Aorta (tissue), 5 donors: Measurements from ENCODE around the gene AIDA. TPM values are rescaled to one million over a fixed set of nuclear protein-coding genes. Genes with fewer than 3 reads are reported as not detected.
A peak's percentile ranks its signal among the peaks of the same experiment; 100 is the strongest.

ENCODE experiments used
- ATAC-seq: fragments of 200-7000 bp; cut with Tn5 transposase; one replicate; pipeline ENCODE4 v1.9.1; 2022; ENCODE audit warnings: moderate library complexity; ENCODE audit not compliant: low FRiP score
- DNase-seq, 2 donors: peaks; one replicate each; pipeline ENCODE4 v3.0.0-alpha.2; 2020
- H3K27ac ChIP-seq, 2 donors: one replicate each; pipeline ENCODE4 v1.5.1; 2013; ENCODE audit warnings: low read length in 2 of 2, mild to moderate bottlenecking in 2 of 2, moderate library complexity in 2 of 2, control low read depth in 1 of 2, inconsistent platforms in 1 of 2, low read depth in 1 of 2
- H3K27me3 ChIP-seq, 2 donors: one replicate each; pipeline ENCODE4 v1.6.1; 2013; ENCODE audit warnings: control low read depth in 1 of 2, low read length in 1 of 2, mild to moderate bottlenecking in 1 of 2, moderate library complexity in 1 of 2; ENCODE audit not compliant: insufficient read depth in 2 of 2, control insufficient read depth in 1 of 2
- H3K36me3 ChIP-seq, 2 donors: one replicate each; pipeline ENCODE4 v1.6.1; 2013; ENCODE audit warnings: control low read depth in 1 of 2, low read length in 1 of 2, mild to moderate bottlenecking in 1 of 2; ENCODE audit not compliant: insufficient read depth in 2 of 2, control insufficient read depth in 1 of 2
- H3K4me1 ChIP-seq, 2 donors: one replicate each; pipeline ENCODE4 v1.6.1; 2013; ENCODE audit warnings: low read length in 2 of 2, control low read depth in 1 of 2, mild to moderate bottlenecking in 1 of 2, moderate library complexity in 1 of 2; ENCODE audit not compliant: insufficient read depth in 2 of 2, control insufficient read depth in 1 of 2
- H3K4me3 ChIP-seq, 2 donors: one replicate each; pipeline ENCODE4 v1.5.1; 2013; ENCODE audit warnings: low read length in 2 of 2, control low read depth in 1 of 2, mild to moderate bottlenecking in 1 of 2
- H3K9me3 ChIP-seq: one replicate; pipeline ENCODE4 v1.6.1; 2013; ENCODE audit warnings: mild to moderate bottlenecking, low read length; ENCODE audit not compliant: control insufficient read depth
- WGBS, 2 donors: extraction: QIAGEN DNeasy Blood & Tissue Kit; methylation state at CpG; one replicate each; pipeline ENCODE4 v1.1.7; 2013; 5-methylcytosine and 5-hydroxymethylcytosine counted together
- intact Hi-C, 2 donors: fragments of 100-400 bp; cut with DNase I; formaldehyde crosslinking; loops; one replicate each; pipeline versions ENCODE4 v1.14.2 to v1.15.0; 2022
- polyA plus RNA-seq, 2 donors: library from polyadenylated mRNA; stranded (reverse); fragments of 200-250 nt; gene quantifications; one replicate each; pipeline ENCODE4 v1.2.3, GENCODE V29; 2013
- total RNA-seq, 2 donors: library from RNA; stranded (reverse); fragmentation: NEBNext Ultra II Directional; extraction: Animal tissue kit (Norgen Biotek cat#: 25700); gene quantifications; one replicate each; pipeline ENCODE4 v1.2.1, GENCODE V29; 2021
- donor health status: healthy with polysubstance abuse.
- donor health status: Bipolar disorder and iron deficiency.
- donor health status: DM: no; HTN: no; CAD: no.
- donor health status: DM: no; HTN: no; CAD: no.
- donor health status: DM: yes; HTN: yes; CAD: no.

AIDA gene
- total and polyA plus RNA-seq, 4 donors = 73.0 to 137 (median 85.8) TPM

GRCh38 chr1:222643938-222644635 lies 68.2 kb downstream of the AIDA start:
- ATAC-seq (peak; percentile 99), DNase-seq (peak; percentile 99)
- WGBS, 2 donors = 0 to 1% methylated on average over 42 of the region's 42 CpGs
- Histone ChIP-seq H3K4me3 (peak overlapping the region; percentile 85 to 95), H3K36me3 (no peaks in the 10 kb centered on the region), H3K27me3 (no peaks in the 10 kb centered on the region), H3K9me3 (no peaks in the 10 kb centered on the region), H3K27ac (peak overlapping the region; percentile 77 to 93), H3K4me1 (no peaks in the 10 kb centered on the region)
- intact Hi-C loops = loop anchor here (10.0 kb wide), 1 partner anchor 71 kb away; the partner anchor contains the start of genes AIDA (in 2 of the 2) and BROX (in 2 of the 2)

GRCh38 chr1:222643606-222643937 lies 68.7 kb downstream of the AIDA start:
- no peaks in the 10 kb centered on the region for H3K4me1 ChIP-seq
- ATAC-seq (peak; percentile 58), DNase-seq (no peak)
- intact Hi-C loops = loop anchor here (10.0 kb wide), 1 partner anchor 71 kb away; the partner anchor contains the start of genes AIDA (in 2 of the 2) and BROX (in 2 of the 2)
- WGBS, 2 donors = 3 to 4% methylated on average over 10 of the region's 10 CpGs
- no peaks in the 10 kb centered on the region for H3K27me3 ChIP-seq
- no peaks in the 10 kb centered on the region for H3K36me3 ChIP-seq
- no peaks in the 10 kb centered on the region for H3K9me3 ChIP-seq
- H3K27ac ChIP-seq = peak overlapping the region; percentile 67 to 93
- peak overlapping the region; percentile 74 to 85 for H3K4me3 ChIP-seq

- ATAC-seq = no peak
- 65 to 70% methylated on average over 1 of the region's 1 CpG for WGBS, 2 donors
- no peaks in the 10 kb centered on the region for H3K27me3 ChIP-seq
- no peak for DNase-seq
- intact Hi-C loops = loop anchor here (10.0 kb wide), 1 partner anchor 72 kb away; the partner anchor contains the start of genes AIDA (in 2 of the 2) and BROX (in 2 of the 2)
- no peak overlapping the region for H3K4me3 ChIP-seq
- peaks cover 0 to 2% of the 10 kb centered on the region in 2 donors for H3K36me3 ChIP-seq
- H3K27ac ChIP-seq = no peak overlapping the region
- no peaks in the 10 kb centered on the region for H3K9me3 ChIP-seq
- H3K4me1 ChIP-seq = no peaks in the 10 kb centered on the region
Measured at GRCh38 chr1:222642468-222642867, 69.8 kb downstream of the AIDA start.

GRCh38 chr1:222641269-222641948 lies 70.9 kb downstream of the AIDA start:
- Histone ChIP-seq H3K36me3 (peaks cover 0 to 2% of the 10 kb centered on the region in 2 donors), H3K9me3 (no peaks in the 10 kb centered on the region), H3K4me3 (no peak overlapping the region), H3K27me3 (no peaks in the 10 kb centered on the region), H3K4me1 (no peaks in the 10 kb centered on the region), H3K27ac (no peak overlapping the region)
- intact Hi-C loops = loop anchor here (10.0 kb wide), 1 partner anchor 73 kb away; the partner anchor contains the start of genes AIDA (in 2 of the 2) and BROX (in 2 of the 2)
- ATAC-seq (no peak), DNase-seq (no peak)
- 78 to 79% methylated on average over 5 of the region's 5 CpGs for WGBS, 2 donors

GRCh38 chr1:222634180-222635013 lies 77.9 kb downstream of the AIDA start:
- Histone ChIP-seq H3K27me3 (no peaks in the 10 kb centered on the region), H3K4me3 (no peak overlapping the region), H3K27ac (no peak overlapping the region), H3K36me3 (peaks cover 0 to 8% of the 10 kb centered on the region in 2 donors), H3K9me3 (no peaks in the 10 kb centered on the region), H3K4me1 (no peaks in the 10 kb centered on the region)
- no peak for DNase-seq
- intact Hi-C loops = loop anchor here (1.0 to 10.0 kb wide), 3 partner anchors 50 to 170 kb away; partner anchors contain the start of gene TAF1A (in 1 of the 2)
- ATAC-seq = peak; percentile 74
- WGBS, 2 donors = 35 to 40% methylated on average over 7 of the region's 7 CpGs

- intact Hi-C loops = loop anchor here in 1 of 2 donors (10.0 kb wide), 1 partner anchor 48 kb away; the partner anchor contains the start of gene TAF1A
- Histone ChIP-seq H3K36me3 (peaks cover 3 to 5% of the 10 kb centered on the region in 2 donors), H3K4me3 (no peak overlapping the region), H3K27ac (no peak overlapping the region), H3K27me3 (no peaks in the 10 kb centered on the region), H3K9me3 (no peaks in the 10 kb centered on the region), H3K4me1 (no peaks in the 10 kb centered on the region)
- 57 to 59% methylated on average over 2 of the region's 2 CpGs for WGBS, 2 donors
- DNase-seq (no peak), ATAC-seq (no peak)
Measured at GRCh38 chr1:222632749-222633148, 79.5 kb downstream of the AIDA start.

GRCh38 chr1:222631611-222632208 lies 80.6 kb downstream of the AIDA start:
- H3K36me3 ChIP-seq = peaks cover 3 to 5% of the 10 kb centered on the region in 2 donors
- ATAC-seq = no peak
- intact Hi-C loops = loop anchor here in 1 of 2 donors (10.0 kb wide), 1 partner anchor 47 kb away; the partner anchor contains the start of gene TAF1A

More at GRCh38 chr1:222631611-222632208, 80.6 kb downstream of the AIDA start:
- Histone ChIP-seq H3K4me3 (no peak overlapping the region), H3K27me3 (no peaks in the 10 kb centered on the region), H3K9me3 (no peaks in the 10 kb centered on the region), H3K27ac (no peak overlapping the region), H3K4me1 (peaks cover 0 to 2% of the 10 kb centered on the region in 2 donors)
- DNase-seq = no peak
- 85 to 92% methylated on average over 3 of the region's 3 CpGs for WGBS, 2 donors
